Daoy (cell line): ENCODE results near the gene ZNF491. TPM values are rescaled to one million over a fixed set of nuclear protein-coding genes. Genes with fewer than 3 reads are reported as not detected.
"Not testable (repeated sequence)": the region's sequence is repeated elsewhere in the genome, so short reads cannot be mapped to it uniquely, and the experiment has no call there.

Experiments
- DNase-seq: peaks from one replicate; pipeline ENCODE4 v3.0.0-alpha.2; 2015; ENCODE audit warnings: low read depth
- total RNA-seq: library from RNA; depleted of rRNA; stranded (reverse); fragments of >200 nt; shearing (Covaris generic); gene quantifications from 2 replicates; pipeline ENCODE4 v1.2.3, GENCODE V29; 2014; rRNA removed

ZNF491 gene
- 0.23 and 5.3 TPM in 2 replicates for total RNA-seq

- peak; percentile 92 for DNase-seq
Observed at GRCh38 chr19:11798391-11799330, at the start of gene ZNF491. TSS of gene ZNF491 (plus strand) at chr19:11798523. CDS start at chr19:11805954, 7,431 bp downstream.

GRCh38 chr19:11749751-11750150 is 48.6 kb upstream of the ZNF491 start:
- no peak for DNase-seq

DNA sequence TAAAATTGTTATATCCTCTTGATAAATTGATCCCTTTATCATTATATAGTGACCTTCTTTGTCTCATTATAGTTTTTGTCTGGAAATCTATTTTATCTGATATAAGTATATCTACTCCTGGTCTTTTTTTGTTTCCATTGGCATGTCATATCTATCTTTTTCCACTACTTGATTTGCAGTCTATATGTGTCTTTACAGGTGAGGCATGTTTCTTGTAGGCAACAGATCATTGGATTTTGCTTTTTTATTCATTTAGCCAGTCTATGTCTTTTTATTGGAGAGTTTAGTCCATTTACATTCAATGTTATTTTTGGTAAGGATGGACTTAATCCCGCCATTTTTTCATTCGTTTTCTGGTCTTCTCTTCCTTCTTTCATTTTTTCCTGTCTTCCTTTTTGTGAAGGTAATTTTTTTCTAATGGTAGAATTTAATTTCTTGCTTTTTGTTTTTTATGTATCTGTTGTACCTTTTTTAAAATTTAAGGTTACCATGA is 46.0 kb upstream of the ZNF491 start:
- DNase-seq, result no peak

DNA sequence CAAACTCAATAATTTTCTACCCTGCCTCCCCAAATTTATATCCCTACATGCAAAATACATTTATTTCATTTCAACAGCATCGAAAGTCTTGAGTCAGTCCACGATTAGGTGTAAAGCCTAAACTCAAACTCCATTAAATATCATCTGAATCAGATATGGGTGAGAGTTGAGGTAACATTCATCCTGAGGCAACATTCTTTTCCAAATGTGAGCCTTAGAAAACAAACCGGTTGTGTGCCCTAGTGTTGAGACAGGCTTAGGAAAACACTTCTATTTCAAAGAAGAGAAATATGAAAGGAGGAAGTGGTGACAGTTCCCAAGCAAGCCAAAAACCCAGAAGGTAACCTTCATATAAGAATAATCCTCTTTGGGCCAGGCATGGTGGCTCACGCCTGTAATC is 43.7 kb upstream of the ZNF491 start:
- DNase-seq, result no peak

DNA sequence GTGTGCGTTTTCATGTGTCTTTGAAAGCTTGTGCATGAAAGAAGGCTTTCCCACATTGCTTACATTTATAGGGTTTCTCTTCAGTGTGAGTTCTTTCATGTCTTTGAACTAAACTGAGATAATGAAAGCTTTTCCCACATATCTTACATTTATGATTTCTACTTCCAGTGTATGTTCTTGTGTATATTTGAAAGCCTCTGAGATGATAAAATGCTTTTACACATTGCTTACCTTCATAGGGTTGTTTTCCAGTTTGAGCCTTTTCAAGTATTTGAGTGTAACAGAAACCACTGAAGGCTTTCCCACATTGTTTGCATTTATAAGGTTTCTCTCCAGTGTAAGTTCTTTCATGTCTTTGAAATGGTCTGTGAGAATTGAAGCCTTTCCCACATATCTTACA is 41.4 kb upstream of the ZNF491 start:
- no peak for DNase-seq

- DNase-seq, result no peak
Observed at GRCh38 chr19:11759805-11760204, 38.5 kb upstream of the ZNF491 start.

DNA sequence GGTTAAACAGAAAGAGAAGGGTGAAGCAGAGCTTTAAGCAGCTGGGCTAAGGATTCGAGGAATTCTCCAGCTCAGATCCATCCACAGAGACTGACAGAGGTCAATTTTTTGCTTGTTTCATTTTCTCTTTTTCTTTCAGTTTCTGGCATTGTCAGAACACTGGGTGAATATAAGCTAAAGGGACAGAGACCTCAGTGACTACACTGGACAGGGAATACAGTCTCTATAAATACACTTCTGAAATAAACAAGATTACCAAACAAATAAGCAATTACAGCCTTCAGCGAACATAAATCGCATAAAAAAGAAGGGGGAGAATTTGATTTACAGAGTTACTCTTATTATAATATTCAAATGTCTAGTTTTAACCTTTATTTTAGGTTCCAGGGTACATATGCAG is 35.2 kb upstream of the ZNF491 start:
- DNase-seq, result no peak

DNA sequence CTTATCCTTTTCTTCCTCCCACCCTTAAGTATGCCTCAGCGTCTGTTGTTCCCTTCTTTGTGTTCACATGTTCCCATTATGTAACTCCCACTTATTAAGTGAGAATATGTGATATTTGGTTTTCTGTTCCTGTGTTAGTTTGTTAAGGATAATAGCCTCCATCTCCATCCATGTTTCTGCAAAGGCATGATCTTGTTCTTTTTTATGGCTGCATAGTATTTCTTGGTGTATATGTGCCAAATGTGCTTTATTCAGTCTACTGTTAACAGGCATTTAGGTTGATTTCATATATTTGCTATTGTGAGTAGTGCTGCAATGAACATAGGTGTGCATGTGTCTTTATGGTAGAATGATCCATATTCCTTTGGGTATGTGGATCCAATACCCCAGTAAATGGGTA is 34.7 kb upstream of the ZNF491 start:
- no peak for DNase-seq

DNA sequence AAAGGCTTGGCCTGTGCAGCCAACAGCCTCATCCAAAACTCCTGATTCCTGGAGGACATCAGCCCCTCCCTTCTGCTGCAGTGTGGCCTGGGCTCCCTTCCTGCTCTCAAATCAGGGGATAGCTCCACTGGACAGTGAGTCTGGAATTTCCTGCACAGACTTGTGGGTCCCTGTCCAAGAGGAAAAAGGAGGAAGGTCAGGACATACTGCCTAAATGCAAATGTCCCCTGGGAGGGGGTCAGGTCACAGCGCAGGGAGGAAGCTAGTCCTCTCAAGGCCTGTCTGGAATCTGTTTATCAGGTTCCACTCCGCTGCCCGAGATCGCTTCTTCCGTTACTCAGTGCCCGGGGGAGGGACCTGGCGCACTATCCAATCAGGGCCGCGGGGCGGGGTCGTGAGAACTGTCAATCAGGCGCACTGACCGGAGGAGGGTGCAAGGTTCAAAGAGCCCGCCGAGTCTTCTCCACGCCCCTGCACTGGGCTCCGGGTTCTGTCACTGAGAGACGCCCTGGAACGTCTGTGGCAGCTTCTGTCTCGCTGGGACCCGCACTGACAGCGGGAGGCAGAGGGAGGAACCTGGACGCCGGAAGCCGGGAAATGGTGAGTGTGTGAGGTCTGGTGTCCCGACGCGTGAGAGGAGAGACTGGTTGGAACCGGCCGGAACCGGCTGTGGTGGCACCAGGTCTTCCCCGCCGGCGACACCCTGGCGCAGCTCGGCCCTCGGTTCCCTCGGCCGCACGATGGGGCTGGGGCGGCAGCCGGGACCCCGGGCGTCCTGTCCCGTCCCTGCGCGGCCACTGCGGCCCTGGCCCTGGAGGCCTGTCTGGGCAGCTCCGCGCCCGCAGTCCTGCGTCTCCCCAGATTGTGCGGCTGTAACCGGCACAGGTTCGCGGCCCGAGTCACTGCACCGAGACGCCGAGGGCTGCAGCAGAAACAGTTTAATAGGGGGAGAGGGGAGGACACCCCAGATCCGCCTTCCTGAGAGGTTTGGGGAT is 31.4 kb upstream of the ZNF491 start, which contains the start of gene ZNF441:
TSS of gene ZNF441 (plus strand) at position 404 of the 995 bp plus-strand sequence. CDS start at position 598, 194 bp downstream.
- DNase-seq, result peak; percentile 94

DNA sequence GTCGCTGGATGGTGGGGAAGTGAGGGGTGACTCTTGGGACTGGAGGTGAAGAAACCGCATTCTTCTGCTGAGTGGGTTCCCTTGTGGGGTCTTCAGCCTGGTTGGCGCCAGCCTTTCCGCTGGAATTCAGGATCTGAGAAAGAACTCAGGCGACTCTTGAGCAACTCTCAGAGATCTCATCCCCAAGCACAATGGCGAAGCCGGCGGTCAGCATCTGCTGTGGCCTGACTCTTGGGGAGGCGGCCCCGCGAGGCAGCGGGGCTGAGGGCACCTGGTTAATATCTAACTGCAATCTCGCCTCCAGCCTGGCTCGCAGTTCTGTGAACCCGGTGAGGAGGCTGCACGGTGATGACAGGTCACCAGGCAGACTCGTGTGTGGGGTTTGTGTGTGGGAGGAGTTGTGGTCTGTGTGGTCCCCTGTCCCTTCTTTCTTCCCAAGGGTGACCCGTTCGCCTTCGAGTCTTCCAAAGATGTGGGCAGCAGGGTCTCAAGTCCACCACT is 30.6 kb upstream of the ZNF491 start:
- peak; percentile 33 for DNase-seq

- DNase-seq, result no peak
Observed at GRCh38 chr19:11769995-11770394, 28.3 kb upstream of the ZNF491 start.

GRCh38 chr19:11771520-11771919 is 26.8 kb upstream of the ZNF491 start:
- not testable (repeated sequence) for DNase-seq

GRCh38 chr19:11776669-11777068 is 21.7 kb upstream of the ZNF491 start:
- not testable (repeated sequence) for DNase-seq

- no peak for DNase-seq
Observed at GRCh38 chr19:11780431-11781020, 17.8 kb upstream of the ZNF491 start.

DNA sequence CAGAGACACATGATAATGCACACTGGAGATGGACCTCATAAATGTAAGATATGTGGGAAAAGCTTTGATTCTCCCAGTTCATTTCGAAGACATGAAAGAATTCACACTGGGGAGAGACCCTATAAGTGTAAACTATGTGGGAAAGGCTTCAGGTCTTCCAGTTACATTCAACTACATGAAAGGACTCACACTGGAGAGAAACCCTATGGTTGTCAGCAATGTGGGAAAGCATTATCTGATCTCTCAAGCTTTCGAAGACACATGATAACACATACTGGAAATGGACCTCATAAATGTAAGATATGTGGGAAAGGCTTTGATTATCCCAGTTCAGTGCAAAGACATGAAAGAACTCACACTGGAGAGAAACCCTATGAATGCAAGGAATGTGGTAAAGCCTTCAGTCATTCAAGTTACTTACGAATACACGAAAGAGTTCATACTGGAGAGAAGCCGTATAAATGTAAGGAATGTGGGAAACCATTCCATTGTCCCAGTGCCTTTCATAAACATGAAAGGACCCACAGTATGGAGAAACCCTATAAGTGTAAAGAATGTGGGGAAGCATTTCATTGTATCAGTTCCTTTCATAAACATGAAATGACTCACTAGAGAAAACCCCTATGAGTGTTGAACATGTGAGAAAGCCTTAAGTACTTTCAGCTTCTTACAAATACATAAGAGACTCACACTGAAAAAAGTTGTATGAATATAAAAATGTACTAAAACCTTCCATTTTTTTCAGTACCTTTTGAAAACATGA is 16.8 kb upstream of the ZNF491 start:
- DNase-seq, result no peak

DNA sequence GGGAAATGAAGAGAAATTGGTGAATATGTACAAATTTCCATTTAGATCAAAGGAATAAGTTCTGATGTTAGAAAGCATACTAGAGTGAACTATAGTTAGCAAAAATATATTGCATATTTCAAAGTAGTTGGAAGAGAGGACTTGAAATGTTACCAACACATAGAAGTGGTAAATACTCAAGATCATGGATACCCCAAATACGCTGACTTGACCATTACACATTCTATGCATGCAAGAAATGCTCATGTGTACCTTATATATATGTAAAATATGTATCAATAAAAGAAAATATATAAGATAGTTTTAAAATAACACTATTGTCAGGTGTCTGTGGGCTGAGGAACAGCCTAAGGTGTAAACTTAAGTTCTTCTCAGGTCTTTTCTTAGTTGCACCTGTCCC is 14.6 kb upstream of the ZNF491 start:
- no peak for DNase-seq

GRCh38 chr19:11784356-11784755 is 14.0 kb upstream of the ZNF491 start:
- no peak for DNase-seq

- no peak for DNase-seq
Observed at GRCh38 chr19:11787536-11787935, 10.8 kb upstream of the ZNF491 start.

DNA sequence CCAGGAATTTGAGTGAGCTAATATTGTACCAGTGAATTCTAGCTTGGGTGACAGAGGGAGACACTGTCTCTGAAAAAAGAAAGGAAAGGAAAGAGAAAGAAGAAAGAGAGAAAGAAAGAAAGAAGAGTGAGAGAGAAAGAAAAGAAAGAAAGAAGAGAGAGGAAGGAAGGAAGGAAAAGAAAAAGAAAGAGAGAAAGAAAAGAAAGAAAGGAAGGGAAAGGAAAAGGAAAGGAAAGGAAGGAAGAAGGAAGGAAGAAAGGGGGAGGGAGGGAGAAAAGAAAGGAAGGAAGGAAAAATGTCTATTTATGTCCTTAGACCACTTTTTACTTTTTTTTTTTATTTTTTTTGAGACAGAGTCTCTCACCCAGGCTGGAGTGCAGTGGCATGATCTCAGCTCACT is 5.4 kb upstream of the ZNF491 start:
- no peak for DNase-seq

DNA sequence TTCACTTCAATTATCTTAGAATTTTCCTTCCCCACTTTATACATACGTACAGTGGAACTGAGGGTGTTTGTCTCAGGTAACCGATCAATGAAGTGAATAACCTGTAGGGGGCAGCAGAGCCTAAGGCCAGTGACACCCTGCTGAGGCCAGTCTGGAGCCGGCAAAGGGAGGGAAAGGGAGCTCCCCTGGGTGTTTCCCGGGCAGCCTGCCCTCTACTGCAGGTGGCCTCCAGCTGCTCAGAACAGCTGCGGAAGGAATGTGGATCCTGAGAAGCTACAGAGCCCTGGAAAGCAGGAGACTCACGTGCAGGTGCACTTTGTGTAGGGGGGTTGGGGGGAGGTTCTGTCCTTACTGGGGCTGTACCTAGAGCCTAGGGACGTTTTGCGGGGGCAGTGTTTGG is 832 bp upstream of the ZNF491 start:
- peak; percentile 89 for DNase-seq
